Measurements from ENCODE around the gene ATR. TPM values are rescaled to one million over a fixed set of nuclear protein-coding genes. Genes with fewer than 3 reads are reported as not detected.

ATR gene
- polyA plus RNA-seq, 1 donor from 2014 or later: 26.1 TPM

GRCh38 chr3:142543307-142543706 is 35.2 kb downstream of the ATR start:
- no peak overlapping the region for H3K9ac ChIP-seq (ENCODE audit: low read length)
- no peaks in the 10 kb centered on the region for H3K36me3 ChIP-seq (ENCODE audit: insufficient read depth, low read length)
- no peaks in the 10 kb centered on the region for H4K20me1 ChIP-seq (ENCODE audit: insufficient read depth)
- no peaks in the 10 kb centered on the region for H3K9me3 ChIP-seq (ENCODE audit: low read length)
- H3K4me2 ChIP-seq (ENCODE audit: low read length): no peak overlapping the region
- TF ChIP-seq CTCF (IDR thresholded peaks at IDR 0.05; ENCODE audit: poor library complexity, severe bottlenecking) (no peak), TAF1 (IDR thresholded peaks at IDR 0.05; ENCODE audit: low read depth) (no peak), SMC3 (conservative IDR thresholded peaks at IDR 0.05; ENCODE audit: poor library complexity) (no peak), EZH2 (IDR thresholded peaks at IDR 0.05; ENCODE audit: borderline replicate concordance, insufficient read depth, low read length, poor library complexity, severe bottlenecking) (no peak), RAD21 (conservative IDR thresholded peaks at IDR 0.05) (no peak), REST (IDR thresholded peaks at IDR 0.05; ENCODE audit: borderline replicate concordance) (no peak), MXI1 (conservative IDR thresholded peaks at IDR 0.05; ENCODE audit: poor library complexity, severe bottlenecking) (no peak), EP300 (conservative IDR thresholded peaks at IDR 0.05; ENCODE audit: poor library complexity, severe bottlenecking) (no peak)
- no peak overlapping the region for H2AFZ ChIP-seq (ENCODE audit: low read depth, low read length)
- no peaks in the 10 kb centered on the region for H3K79me2 ChIP-seq (replicated peaks; ENCODE audit: insufficient read depth, low read length)
- no peak overlapping the region for H3K4me3 ChIP-seq (ENCODE audit: low read length)
- H3F3A ChIP-seq (ENCODE audit: insufficient read depth, low read length, poor library complexity, severe bottlenecking): no peaks in the 10 kb centered on the region
- H3K9me2 ChIP-seq (ENCODE audit: insufficient read depth, low read length): no peaks in the 10 kb centered on the region
- no peak overlapping the region for H3K27ac ChIP-seq (ENCODE audit: low read length)
- no peaks in the 10 kb centered on the region for H3K27me3 ChIP-seq (ENCODE audit: insufficient read depth, low read depth, low read length)

GRCh38 chr3:142542054-142542453 is 36.5 kb downstream of the ATR start:
- H3K9ac ChIP-seq (ENCODE audit: low read length): no peak overlapping the region
- no peak overlapping the region for H2AFZ ChIP-seq (ENCODE audit: low read depth, low read length)
- no peaks in the 10 kb centered on the region for H3K9me3 ChIP-seq (ENCODE audit: low read length)
- H3F3A ChIP-seq (ENCODE audit: insufficient read depth, low read length, poor library complexity, severe bottlenecking): no peaks in the 10 kb centered on the region
- H3K36me3 ChIP-seq (ENCODE audit: insufficient read depth, low read length): no peaks in the 10 kb centered on the region
- no peak overlapping the region for H3K4me2 ChIP-seq (ENCODE audit: low read length)
- no peaks in the 10 kb centered on the region for H4K20me1 ChIP-seq (ENCODE audit: insufficient read depth)
- no peaks in the 10 kb centered on the region for H3K79me2 ChIP-seq (replicated peaks; ENCODE audit: insufficient read depth, low read length)
- H3K4me3 ChIP-seq (ENCODE audit: low read length): no peak overlapping the region
- H3K9me2 ChIP-seq (ENCODE audit: insufficient read depth, low read length): no peaks in the 10 kb centered on the region
- H3K27me3 ChIP-seq (ENCODE audit: insufficient read depth, low read depth, low read length): no peaks in the 10 kb centered on the region
- no peak overlapping the region for H3K27ac ChIP-seq (ENCODE audit: low read length)
- no peak for TF ChIP-seq REST (IDR thresholded peaks at IDR 0.05; ENCODE audit: borderline replicate concordance)
- no peak for TF ChIP-seq TAF1 (IDR thresholded peaks at IDR 0.05; ENCODE audit: low read depth)
- no peak for TF ChIP-seq EP300 (conservative IDR thresholded peaks at IDR 0.05; ENCODE audit: poor library complexity, severe bottlenecking)
- TF ChIP-seq MXI1 (conservative IDR thresholded peaks at IDR 0.05; ENCODE audit: poor library complexity, severe bottlenecking): no peak
- TF ChIP-seq POLR2AphosphoS5 (IDR thresholded peaks at IDR 0.05): no peak
- no peak for TF ChIP-seq SMC3 (conservative IDR thresholded peaks at IDR 0.05; ENCODE audit: poor library complexity)
- TF ChIP-seq EZH2 (IDR thresholded peaks at IDR 0.05; ENCODE audit: borderline replicate concordance, insufficient read depth, low read length, poor library complexity, severe bottlenecking): no peak
- no peak for TF ChIP-seq RAD21 (conservative IDR thresholded peaks at IDR 0.05)
- no peak for TF ChIP-seq CTCF (IDR thresholded peaks at IDR 0.05; ENCODE audit: poor library complexity, severe bottlenecking)

All from neural cell (in vitro differentiated cells).